Activated CD4-positive, alpha-beta T cell treated with anti-CD3 and anti-CD28 coated beads for 48 hours (primary cell): ENCODE results near the gene ERICH2.
A peak's percentile ranks its signal among the peaks of the same experiment; 100 is the strongest.

Experiments
- DNase-seq: peaks from one replicate; pipeline ENCODE4 v3.0.0-alpha.2; 2020

ERICH2 gene

GRCh38 chr2:170764880-170765261 lies 5.3 kb upstream of the ERICH2 start:
- DNase-seq: no peak

- DNase-seq: no peak
These were observed 3.5 kb upstream of the ERICH2 start for GRCh38 chr2:170766693-170767092.

GRCh38 chr2:170770606-170771420 lies 635 bp downstream of the ERICH2 start:
- peak; percentile 72 for DNase-seq

GRCh38 chr2:170771421-170771937 lies 1.3 kb downstream of the ERICH2 start:
- DNase-seq: no peak

GRCh38 chr2:170772295-170772694 lies 2.1 kb downstream of the ERICH2 start:
- DNase-seq: no peak

- no peak for DNase-seq
These were observed 3.9 kb downstream of the ERICH2 start for GRCh38 chr2:170774074-170774473.

GRCh38 chr2:170778900-170779299 lies 8.7 kb downstream of the ERICH2 start:
- DNase-seq: no peak

GRCh38 chr2:170779304-170779703 lies 9.1 kb downstream of the ERICH2 start:
- DNase-seq: no peak

GRCh38 chr2:170782673-170783072 lies 12.5 kb downstream of the ERICH2 start:
- no peak for DNase-seq

- no peak for DNase-seq
These were observed 13.4 kb downstream of the ERICH2 start for GRCh38 chr2:170783549-170783948.

GRCh38 chr2:170798996-170799395 lies 28.8 kb downstream of the ERICH2 start:
- DNase-seq: no peak

GRCh38 chr2:170806548-170806947 lies 36.4 kb downstream of the ERICH2 start:
- DNase-seq: no peak

GRCh38 chr2:170812710-170813600 lies 42.8 kb downstream of the ERICH2 start:
- DNase-seq: no peak

- DNase-seq: peak; percentile 49
These were observed 43.7 kb downstream of the ERICH2 start for GRCh38 chr2:170813611-170814532.

- no peak for DNase-seq
These were observed 44.5 kb downstream of the ERICH2 start for GRCh38 chr2:170814533-170815230.

- DNase-seq: no peak
These were observed 45.1 kb downstream of the ERICH2 start for GRCh38 chr2:170815311-170815710.

GRCh38 chr2:170815746-170816503 lies 45.7 kb downstream of the ERICH2 start:
- peak; percentile 82 for DNase-seq

- DNase-seq: peak; percentile 82
These were observed 46.4 kb downstream of the ERICH2 start, which contains the start of gene GAD1 for GRCh38 chr2:170816504-170817092. Gene GAD1, plus strand, starts transcription at chr2:170816887. Its CDS starts 1,705 bp downstream, at chr2:170818592.

GRCh38 chr2:170817093-170818035 lies 47.2 kb downstream of the ERICH2 start:
- peak; percentile 54 for DNase-seq
